Measurements from ENCODE around the gene DNAH2. TPM values are rescaled to one million over a fixed set of nuclear protein-coding genes. Genes with fewer than 3 reads are reported as not detected.

DNAH2 gene
- total and polyA plus RNA-seq, 2 of the 13 experiments (the other 11 are each of a cell fraction or from before 2014, with no cell fraction given), result not detected

DNA sequence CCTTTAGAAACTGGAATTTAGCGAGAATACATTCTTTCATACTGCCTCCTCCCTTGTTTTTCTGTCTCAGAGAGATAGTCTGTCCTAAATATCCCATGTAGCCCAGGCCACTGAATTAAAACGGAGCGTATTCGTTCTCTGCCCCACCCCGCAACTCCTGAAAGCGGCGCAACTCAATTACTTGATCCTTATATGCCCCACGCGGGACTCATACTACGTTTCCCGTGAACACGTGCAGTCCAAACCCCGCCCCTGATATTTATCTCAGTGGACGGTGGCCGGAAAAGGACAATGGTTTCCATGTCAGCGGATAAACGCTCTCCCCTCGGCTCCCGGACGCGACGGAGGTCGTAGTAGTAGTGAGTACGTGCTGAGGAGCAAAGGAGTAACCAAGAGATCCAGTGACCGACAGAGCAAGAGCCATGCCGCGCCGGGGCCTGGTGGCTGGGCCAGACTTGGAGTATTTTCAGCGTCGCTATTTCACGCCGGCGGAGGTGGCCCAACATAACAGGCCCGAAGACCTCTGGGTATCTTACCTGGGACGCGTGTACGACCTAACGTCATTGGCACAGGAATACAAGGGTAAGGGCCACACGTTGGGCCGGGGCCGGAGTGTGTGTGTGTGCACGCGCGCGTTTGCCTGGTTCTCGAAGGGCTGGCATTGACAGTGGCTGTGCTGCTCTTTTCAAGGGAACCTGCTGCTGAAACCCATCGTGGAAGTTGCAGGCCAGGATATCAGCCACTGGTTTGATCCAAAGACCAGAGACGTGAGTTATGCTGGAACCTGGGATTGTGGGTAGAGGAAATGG is 140.4 kb downstream of the DNAH2 start, which contains the start of gene CYB5D1 (continued):
- peak; percentile 22 for TF ChIP-seq ZSCAN31 (CRISPR knock-in tag; IDR thresholded peaks at IDR 0.05; ENCODE audit: low read depth)
- TF ChIP-seq ZNF335 (CRISPR knock-in tag; IDR thresholded peaks at IDR 0.05), result peak; percentile 68; the same call in 1 of the 2 replicates
- no peak; the same call in 1 of the 2 replicates for TF ChIP-seq RNF2 (conservative IDR thresholded peaks at IDR 0.05; ENCODE audit: low read depth)
- TF ChIP-seq ZNF451 (CRISPR knock-in tag; IDR thresholded peaks at IDR 0.05), result peak; percentile 62; the same call in 1 of the 2 replicates
- no peak for TF ChIP-seq ZNF496 (CRISPR knock-in tag; IDR thresholded peaks at IDR 0.05; ENCODE audit: insufficient replicate concordance)
- no peak for TF ChIP-seq ZNF513 (CRISPR knock-in tag; conservative IDR thresholded peaks at IDR 0.05)
- no peak for TF ChIP-seq ZNF318 (CRISPR knock-in tag; IDR thresholded peaks at IDR 0.05)
- TF ChIP-seq, protein P1, sequence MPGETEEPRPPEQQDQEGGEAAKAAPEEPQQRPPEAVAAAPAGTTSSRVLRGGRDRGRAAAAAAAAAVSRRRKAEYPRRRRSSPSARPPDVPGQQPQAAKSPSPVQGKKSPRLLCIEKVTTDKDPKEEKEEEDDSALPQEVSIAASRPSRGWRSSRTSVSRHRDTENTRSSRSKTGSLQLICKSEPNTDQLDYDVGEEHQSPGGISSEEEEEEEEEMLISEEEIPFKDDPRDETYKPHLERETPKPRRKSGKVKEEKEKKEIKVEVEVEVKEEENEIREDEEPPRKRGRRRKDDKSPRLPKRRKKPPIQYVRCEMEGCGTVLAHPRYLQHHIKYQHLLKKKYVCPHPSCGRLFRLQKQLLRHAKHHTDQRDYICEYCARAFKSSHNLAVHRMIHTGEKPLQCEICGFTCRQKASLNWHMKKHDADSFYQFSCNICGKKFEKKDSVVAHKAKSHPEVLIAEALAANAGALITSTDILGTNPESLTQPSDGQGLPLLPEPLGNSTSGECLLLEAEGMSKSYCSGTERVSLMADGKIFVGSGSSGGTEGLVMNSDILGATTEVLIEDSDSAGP (CRISPR knock-in tag; IDR thresholded peaks at IDR 0.05; ENCODE audit: borderline replicate concordance), result peak; percentile 79; the same call in 1 of the 2 replicates
- TF ChIP-seq YY1 (IDR thresholded peaks at IDR 0.05; ENCODE audit: insufficient read depth, insufficient replicate concordance, low read depth, low read length), result no peak
- TF ChIP-seq GABPA (IDR thresholded peaks at IDR 0.05; ENCODE audit: low read depth, low read length), result no peak
- TF ChIP-seq GABPA (CRISPR knock-in tag; IDR thresholded peaks at IDR 0.05; ENCODE audit: low read depth), result no peak; the same call in none of the 2 replicates
- no peak for TF ChIP-seq ZNF121 (CRISPR knock-in tag; IDR thresholded peaks at IDR 0.05)
- TF ChIP-seq JUND (CRISPR knock-in tag; IDR thresholded peaks at IDR 0.05), result no peak
- TF ChIP-seq RAD51 (IDR thresholded peaks at IDR 0.05; ENCODE audit: borderline replicate concordance), result no peak
- peak; percentile 69 for TF ChIP-seq ASH2L (IDR thresholded peaks at IDR 0.05; ENCODE audit: insufficient read length, low read depth, low read length)
- TF ChIP-seq ZNF7 (CRISPR knock-in tag; IDR thresholded peaks at IDR 0.05), result no peak
